ENCODE data around the gene NR2F2.
"Not testable (repeated sequence)": the region's sequence is repeated elsewhere in the genome, so short reads cannot be mapped to it uniquely, and the experiment has no call there.

Gene NR2F2

DNA sequence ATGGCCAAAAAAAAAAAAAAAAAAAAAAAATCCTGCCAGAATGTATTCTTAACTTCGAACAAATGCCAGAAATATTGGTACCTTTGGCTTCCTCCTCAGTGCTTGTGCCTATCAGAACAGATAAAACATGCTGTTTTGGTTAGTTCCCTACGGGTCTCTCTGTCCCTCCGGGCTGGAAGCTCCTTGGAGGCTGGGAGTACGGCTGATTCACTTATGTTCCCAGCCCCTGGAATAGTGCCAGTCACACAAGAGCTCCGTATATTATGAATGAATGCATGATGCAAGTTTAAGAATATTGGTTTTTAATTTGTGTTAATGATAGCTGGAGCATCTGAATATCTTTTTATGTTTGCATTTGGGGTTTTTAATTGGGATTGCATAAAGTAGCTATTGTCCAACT, 44.0 kb downstream of the NR2F2 start:
- ATAC-seq: no peak
- Mint-ChIP-seq H3K4me3 (no peak overlapping the region), H3K9me3 (peaks cover 4% of the 10 kb centered on the region), H3K27ac (no peak overlapping the region), H3K4me1 (no peaks in the 10 kb centered on the region), H3K36me3 (no peaks in the 10 kb centered on the region), H3K27me3 (peaks cover 7% of the 10 kb centered on the region)

DNA sequence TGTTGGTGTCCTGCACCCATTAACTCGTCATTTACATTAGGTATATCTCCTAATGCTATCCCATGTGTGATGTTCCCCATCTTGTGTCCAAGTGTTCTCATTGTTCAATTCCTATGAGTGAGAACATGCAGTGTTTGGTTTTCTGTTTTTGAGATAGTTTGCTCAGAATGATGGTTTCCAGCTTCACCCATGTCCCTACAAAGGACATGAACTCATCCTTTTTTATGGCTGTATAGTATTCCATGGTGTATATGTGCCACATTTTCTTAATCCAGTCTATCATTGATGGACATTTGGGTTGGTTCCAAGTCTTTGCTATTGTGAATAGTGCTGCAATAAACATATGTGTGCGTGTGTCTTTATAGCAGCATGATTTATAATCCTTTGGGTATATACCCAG, 49.1 kb downstream of the NR2F2 start:
- not testable (repeated sequence) for H3K27ac Mint-ChIP-seq, H3K9me3 Mint-ChIP-seq, ATAC-seq, H3K4me3 Mint-ChIP-seq, H3K27me3 Mint-ChIP-seq, H3K4me1 Mint-ChIP-seq, H3K36me3 Mint-ChIP-seq

DNA sequence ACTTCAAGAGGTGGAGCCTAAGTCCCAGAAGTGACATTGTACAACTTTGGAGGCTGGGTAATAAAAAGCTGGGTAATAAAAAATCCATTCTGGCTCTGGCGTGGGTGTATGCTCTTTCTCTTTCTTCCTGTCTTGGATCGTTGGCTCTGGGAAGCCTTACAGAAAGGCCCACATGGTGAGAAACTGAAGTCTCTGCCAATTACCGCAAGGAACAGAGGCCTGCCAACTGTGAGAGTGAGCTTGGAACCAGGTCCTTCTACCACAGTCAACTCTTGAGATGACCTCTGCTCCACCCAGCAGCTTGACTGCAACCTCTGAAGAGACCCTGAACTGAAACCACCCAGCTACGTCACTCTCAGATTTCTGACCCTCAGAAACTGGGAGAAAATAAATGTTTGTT, 51.0 kb downstream of the NR2F2 start:
- Mint-ChIP-seq H3K9me3 (peaks cover 4% of the 10 kb centered on the region), H3K27ac (no peak overlapping the region), H3K27me3 (no peaks in the 10 kb centered on the region), H3K4me1 (no peaks in the 10 kb centered on the region), H3K36me3 (no peaks in the 10 kb centered on the region), H3K4me3 (no peak overlapping the region)
- ATAC-seq: no peak

DNA sequence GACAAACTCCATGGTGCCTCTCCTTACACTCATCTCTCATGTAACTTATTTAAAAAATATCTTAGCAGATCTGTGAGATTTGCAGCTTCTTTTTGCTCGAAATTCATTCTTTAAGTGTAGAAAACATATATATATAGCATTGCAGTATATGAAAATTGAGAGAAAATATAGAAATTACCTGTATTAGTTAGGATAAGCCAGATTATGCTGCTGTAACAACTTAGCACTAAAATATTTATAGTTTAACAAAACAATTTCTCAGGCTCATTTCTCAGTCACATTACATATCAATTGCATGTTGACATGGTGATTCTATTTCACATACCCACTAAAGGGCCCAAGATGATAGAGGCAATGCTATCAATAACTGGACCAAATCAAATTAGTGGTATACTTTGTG, 54.7 kb downstream of the NR2F2 start:
- no peaks in the 10 kb centered on the region for H3K4me1 Mint-ChIP-seq
- peaks cover 8% of the 10 kb centered on the region for H3K9me3 Mint-ChIP-seq
- no peak overlapping the region for H3K27ac Mint-ChIP-seq
- no peak overlapping the region for H3K4me3 Mint-ChIP-seq
- H3K27me3 Mint-ChIP-seq: no peaks in the 10 kb centered on the region
- no peaks in the 10 kb centered on the region for H3K36me3 Mint-ChIP-seq
- no peak for ATAC-seq

DNA sequence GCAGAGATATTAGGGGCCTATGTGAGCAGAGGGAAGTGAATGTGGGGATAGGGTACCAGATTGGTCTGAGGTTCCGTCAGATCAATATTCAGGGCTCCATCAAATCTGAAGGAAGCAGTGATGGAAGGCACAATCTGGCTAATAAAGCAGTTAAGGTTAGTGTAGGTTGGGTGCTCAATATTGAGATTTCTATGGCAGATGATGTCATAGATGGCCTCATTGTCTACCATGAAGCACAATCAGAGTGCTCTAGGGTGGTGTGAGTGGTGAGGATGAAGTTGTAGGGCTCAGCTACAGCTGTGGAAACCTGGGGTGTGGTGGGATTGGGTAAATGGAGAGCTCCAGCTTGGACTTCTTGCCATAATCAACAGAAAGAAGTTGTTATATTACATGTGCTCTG, 58.2 kb downstream of the NR2F2 start:
- H3K27me3 Mint-ChIP-seq: no peaks in the 10 kb centered on the region
- no peaks in the 10 kb centered on the region for H3K36me3 Mint-ChIP-seq
- no peak for ATAC-seq
- H3K27ac Mint-ChIP-seq: no peak overlapping the region
- H3K4me3 Mint-ChIP-seq: no peak overlapping the region
- peaks cover 11% of the 10 kb centered on the region for H3K9me3 Mint-ChIP-seq
- H3K4me1 Mint-ChIP-seq: no peaks in the 10 kb centered on the region

Data from stimulated activated memory B cell treated with anti-CD40 and anti-IgM and Interleukin-4, amounts not matched to agents 10 μg/mL and 1 μg/mL and 100 μg/mL, for 72 hours (primary cell).